ENCODE measurements around the gene CXCR4.

- TF ChIP-seq, protein P1, sequence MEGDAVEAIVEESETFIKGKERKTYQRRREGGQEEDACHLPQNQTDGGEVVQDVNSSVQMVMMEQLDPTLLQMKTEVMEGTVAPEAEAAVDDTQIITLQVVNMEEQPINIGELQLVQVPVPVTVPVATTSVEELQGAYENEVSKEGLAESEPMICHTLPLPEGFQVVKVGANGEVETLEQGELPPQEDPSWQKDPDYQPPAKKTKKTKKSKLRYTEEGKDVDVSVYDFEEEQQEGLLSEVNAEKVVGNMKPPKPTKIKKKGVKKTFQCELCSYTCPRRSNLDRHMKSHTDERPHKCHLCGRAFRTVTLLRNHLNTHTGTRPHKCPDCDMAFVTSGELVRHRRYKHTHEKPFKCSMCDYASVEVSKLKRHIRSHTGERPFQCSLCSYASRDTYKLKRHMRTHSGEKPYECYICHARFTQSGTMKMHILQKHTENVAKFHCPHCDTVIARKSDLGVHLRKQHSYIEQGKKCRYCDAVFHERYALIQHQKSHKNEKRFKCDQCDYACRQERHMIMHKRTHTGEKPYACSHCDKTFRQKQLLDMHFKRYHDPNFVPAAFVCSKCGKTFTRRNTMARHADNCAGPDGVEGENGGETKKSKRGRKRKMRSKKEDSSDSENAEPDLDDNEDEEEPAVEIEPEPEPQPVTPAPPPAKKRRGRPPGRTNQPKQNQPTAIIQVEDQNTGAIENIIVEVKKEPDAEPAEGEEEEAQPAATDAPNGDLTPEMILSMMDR (IDR thresholded peaks at IDR 0.05): no peak
- TF ChIP-seq POLR2A (IDR thresholded peaks at IDR 0.05): no peak
Measured at GRCh38 chr2:136086253-136087016, 31.5 kb downstream of the CXCR4 start.

Data from Peyer's patch (tissue), 4 donors.